WTC11 (cell line): ENCODE data around the gene LHB. TPM values are rescaled to one million over a fixed set of nuclear protein-coding genes. Genes with fewer than 3 reads are reported as not detected.

Source experiments
- ATAC-seq: fragments of 200-7000 bp; cut with Tn5 transposase; 2 replicates; pipeline ENCODE4 v1.10.0; 2021; ENCODE audit warnings: mild to moderate bottlenecking, moderate library complexity
- CTCF ChIA-PET: fragments of 300-600 bp; sonication (Branson Sonifier 250); formaldehyde crosslinking; loops from one replicate; lab custom pipeline; 2021; ENCODE audit warnings: antibody characterized with exemption; lab: Charles Lee
- POLR2A ChIA-PET: fragments of 350-600 bp; sonication (Branson Sonifier 250); formaldehyde crosslinking; loops from one replicate; lab custom pipeline; 2021; ENCODE audit warnings: antibody characterized with exemption; lab: Charles Lee
- DNase-seq: peaks from one replicate; pipeline ENCODE4 v3.0.0; 2021; ENCODE audit warnings: low spot score
- H3K27ac Mint-ChIP-seq: 2 replicates; pipeline ENCODE4 v1.8.0; 2021; ENCODE audit warnings: mixed read lengths
- H3K27me3 Mint-ChIP-seq: 2 replicates; pipeline ENCODE4 v1.8.0; 2021; ENCODE audit warnings: low read depth, mild to moderate bottlenecking, moderate library complexity, mixed read lengths
- H3K36me3 Mint-ChIP-seq: 2 replicates; pipeline ENCODE4 v1.8.0; 2021; ENCODE audit warnings: mixed read lengths
- H3K4me1 Mint-ChIP-seq: 2 replicates; pipeline ENCODE4 v1.8.0; 2022; ENCODE audit warnings: mixed read lengths
- H3K4me3 Mint-ChIP-seq: 2 replicates; pipeline ENCODE4 v1.8.0; 2021; ENCODE audit warnings: mild to moderate bottlenecking, moderate library complexity, mixed read lengths
- H3K9me3 Mint-ChIP-seq: 2 replicates; pipeline ENCODE4 v1.8.0; 2021; ENCODE audit warnings: mixed read lengths
- CBFB ChIP-seq: sonication (generic); formaldehyde crosslinking; IDR thresholded peaks from 2 replicates; pipeline ENCODE4 v1.8.1; 2022; ENCODE audit warnings: mild to moderate bottlenecking, low read depth, missing genetic modification reagents
- CREM ChIP-seq: sonication (generic); formaldehyde crosslinking; IDR thresholded peaks from 2 replicates; pipeline ENCODE4 v1.8.1; 2022; ENCODE audit warnings: mild to moderate bottlenecking, missing genetic modification reagents, moderate library complexity
- EMX1 ChIP-seq: fragments of 250-450 bp; sonication (Bioruptor Pico); IDR thresholded peaks from 2 replicates; pipeline ENCODE4 v1.8.0; 2021; ENCODE audit warnings: mild to moderate bottlenecking
- FOXJ3 ChIP-seq: sonication (generic); formaldehyde crosslinking; IDR thresholded peaks from 2 replicates; pipeline ENCODE4 v1.9.0; 2021; ENCODE audit warnings: missing genetic modification reagents, mild to moderate bottlenecking, borderline replicate concordance
- GABPB1 ChIP-seq: sonication (generic); formaldehyde crosslinking; IDR thresholded peaks from 2 replicates; pipeline ENCODE4 v1.8.1; 2023; ENCODE audit warnings: mild to moderate bottlenecking, missing genetic modification reagents
- HMGA2 ChIP-seq: fragments of 250-450 bp; sonication (Bioruptor Pico); IDR thresholded peaks from 2 replicates; pipeline ENCODE4 v1.4.0; 2021; ENCODE audit warnings: mild to moderate bottlenecking, moderate library complexity
- IRF2 ChIP-seq: sonication (generic); formaldehyde crosslinking; IDR thresholded peaks from 2 replicates; pipeline ENCODE4 v1.8.0; 2022; ENCODE audit warnings: low read depth, missing genetic modification reagents, borderline replicate concordance
- JUN ChIP-seq: sonication (generic); formaldehyde crosslinking; IDR thresholded peaks from 2 replicates; pipeline ENCODE4 v1.8.0; 2023; ENCODE audit warnings: mild to moderate bottlenecking, missing genetic modification reagents
- KAT7 ChIP-seq: sonication (generic); formaldehyde crosslinking; IDR thresholded peaks from 2 replicates; pipeline ENCODE4 v1.8.1; 2023; ENCODE audit warnings: missing genetic modification reagents, mild to moderate bottlenecking, borderline replicate concordance
- MXD4 ChIP-seq: fragments of 250-450 bp; sonication (Bioruptor Pico); IDR thresholded peaks from 2 replicates; pipeline ENCODE4 v1.8.0; 2021; ENCODE audit warnings: mild to moderate bottlenecking, moderate library complexity, borderline replicate concordance
- NFE2L1 ChIP-seq: sonication (generic); formaldehyde crosslinking; IDR thresholded peaks from 2 replicates; pipeline ENCODE4 v1.8.1; 2023; ENCODE audit warnings: missing genetic modification reagents
- NR3C1 ChIP-seq: sonication (generic); formaldehyde crosslinking; conservative IDR thresholded peaks from 2 replicates; pipeline ENCODE4 v1.8.1; 2023; ENCODE audit warnings: low read depth, mild to moderate bottlenecking, missing genetic modification reagents
- OVOL2 ChIP-seq: fragments of 250-450 bp; sonication (Bioruptor Pico); IDR thresholded peaks from 2 replicates; pipeline ENCODE4 v1.9.0; 2021; ENCODE audit warnings: mild to moderate bottlenecking, borderline replicate concordance
- RORB ChIP-seq: fragments of 250-450 bp; sonication (Bioruptor Pico); IDR thresholded peaks from 2 replicates; pipeline ENCODE4 v1.9.0; 2021; ENCODE audit warnings: mild to moderate bottlenecking
- TEAD1 ChIP-seq: sonication (generic); formaldehyde crosslinking; IDR thresholded peaks from 2 replicates; pipeline ENCODE4 v1.8.0; 2022; ENCODE audit warnings: mild to moderate bottlenecking, missing genetic modification reagents
- ZNF317 ChIP-seq: sonication (generic); formaldehyde crosslinking; IDR thresholded peaks from 2 replicates; pipeline ENCODE4 v1.8.1; 2023; ENCODE audit warnings: low read depth, mild to moderate bottlenecking, moderate library complexity, missing genetic modification reagents, borderline replicate concordance
- ZNF396 ChIP-seq: fragments of 250-450 bp; sonication (Bioruptor Pico); IDR thresholded peaks from 2 replicates; pipeline ENCODE4 v1.8.0; 2021; ENCODE audit warnings: mild to moderate bottlenecking, moderate library complexity, borderline replicate concordance
- total RNA-seq: library from RNA; stranded (reverse); gene quantifications from 3 replicates; pipeline ENCODE4 v1.2.3, GENCODE V29; 2021
- TF ChIP-seq, protein P1 (sequence below): sonication (generic); formaldehyde crosslinking; IDR thresholded peaks from 2 replicates; pipeline ENCODE4 v1.8.1; 2023; ENCODE audit warnings: mild to moderate bottlenecking, missing genetic modification reagents
- TF ChIP-seq, protein P2 (sequence below): fragments of 250-450 bp; sonication (Bioruptor Pico); IDR thresholded peaks from 2 replicates; pipeline ENCODE4 v1.8.0; 2021; ENCODE audit warnings: mild to moderate bottlenecking

The LHB gene
- total RNA-seq, 1 experiment from 2014 or later, result not detected

DNA sequence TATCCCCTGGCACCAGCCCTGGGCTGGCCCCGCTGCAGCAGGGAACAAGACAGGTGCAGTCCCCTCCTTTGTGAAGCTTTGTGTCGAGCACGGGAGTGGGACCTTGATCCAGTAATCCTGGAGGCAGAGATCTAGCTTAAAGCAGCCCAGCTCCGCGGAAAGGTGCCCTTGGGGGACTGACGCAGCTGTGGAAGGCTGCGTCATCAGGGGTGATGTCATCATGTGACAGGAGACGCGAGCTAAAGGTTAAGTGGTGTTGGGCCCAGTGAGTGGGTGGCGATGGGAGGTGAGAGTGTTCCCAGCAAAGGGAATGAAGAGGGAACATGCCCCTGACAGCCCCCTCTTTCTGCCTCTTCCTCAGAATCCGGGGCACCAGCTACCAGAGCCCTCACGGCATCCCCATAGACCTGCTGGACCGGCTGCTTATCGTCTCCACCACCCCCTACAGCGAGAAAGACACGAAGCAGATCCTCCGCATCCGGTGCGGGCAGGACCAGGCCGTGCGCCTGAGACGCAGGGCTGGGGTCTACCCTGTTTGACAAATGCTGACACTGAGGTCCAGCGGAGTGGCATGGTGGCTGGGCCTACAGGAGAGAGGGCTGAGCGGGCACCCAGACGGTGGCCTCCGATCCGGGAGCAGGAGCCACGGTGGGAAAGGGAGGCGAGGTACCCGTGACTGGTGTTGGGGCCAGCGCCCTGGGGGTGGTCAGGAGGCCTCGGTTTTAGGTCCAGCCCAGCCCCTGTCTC lies 2.6 kb downstream of the LHB start:
- ATAC-seq, result no peak
- Mint-ChIP-seq H3K4me3 (no peak overlapping the region), H3K4me1 (peaks cover 10% of the 10 kb centered on the region)
- TF ChIP-seq, protein P1, sequence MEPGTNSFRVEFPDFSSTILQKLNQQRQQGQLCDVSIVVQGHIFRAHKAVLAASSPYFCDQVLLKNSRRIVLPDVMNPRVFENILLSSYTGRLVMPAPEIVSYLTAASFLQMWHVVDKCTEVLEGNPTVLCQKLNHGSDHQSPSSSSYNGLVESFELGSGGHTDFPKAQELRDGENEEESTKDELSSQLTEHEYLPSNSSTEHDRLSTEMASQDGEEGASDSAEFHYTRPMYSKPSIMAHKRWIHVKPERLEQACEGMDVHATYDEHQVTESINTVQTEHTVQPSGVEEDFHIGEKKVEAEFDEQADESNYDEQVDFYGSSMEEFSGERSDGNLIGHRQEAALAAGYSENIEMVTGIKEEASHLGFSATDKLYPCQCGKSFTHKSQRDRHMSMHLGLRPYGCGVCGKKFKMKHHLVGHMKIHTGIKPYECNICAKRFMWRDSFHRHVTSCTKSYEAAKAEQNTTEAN (CRISPR knock-in tag), result no peak
- TF ChIP-seq, protein P2, sequence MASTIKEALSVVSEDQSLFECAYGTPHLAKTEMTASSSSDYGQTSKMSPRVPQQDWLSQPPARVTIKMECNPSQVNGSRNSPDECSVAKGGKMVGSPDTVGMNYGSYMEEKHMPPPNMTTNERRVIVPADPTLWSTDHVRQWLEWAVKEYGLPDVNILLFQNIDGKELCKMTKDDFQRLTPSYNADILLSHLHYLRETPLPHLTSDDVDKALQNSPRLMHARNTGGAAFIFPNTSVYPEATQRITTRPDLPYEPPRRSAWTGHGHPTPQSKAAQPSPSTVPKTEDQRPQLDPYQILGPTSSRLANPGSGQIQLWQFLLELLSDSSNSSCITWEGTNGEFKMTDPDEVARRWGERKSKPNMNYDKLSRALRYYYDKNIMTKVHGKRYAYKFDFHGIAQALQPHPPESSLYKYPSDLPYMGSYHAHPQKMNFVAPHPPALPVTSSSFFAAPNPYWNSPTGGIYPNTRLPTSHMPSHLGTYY (CRISPR knock-in tag), result no peak
- no peak for TF ChIP-seq GABPB1 (CRISPR knock-in tag)
- TF ChIP-seq HMGA2 (CRISPR knock-in tag), result no peak
- no peak for TF ChIP-seq MXD4 (CRISPR knock-in tag)
- no peak for TF ChIP-seq RORB (CRISPR knock-in tag)
- TF ChIP-seq, all 79 proteins: peak for 0
- ChIA-PET CTCF (interaction anchor here (1.3 to 1.9 kb wide), 3 partner anchors 14 to 83 kb away, joined by 4 to 10 read pairs (median 10); partner anchors contain the start of genes GYS1 and RUVBL2), POLR2A (no interaction called here)
- peaks cover 35% of the 10 kb centered on the region for H3K36me3 Mint-ChIP-seq
- H3K9me3 Mint-ChIP-seq, result no peaks in the 10 kb centered on the region
- no peak for DNase-seq
- peaks cover 12% of the 10 kb centered on the region for H3K27me3 Mint-ChIP-seq
- H3K27ac Mint-ChIP-seq, result no peak overlapping the region

DNA sequence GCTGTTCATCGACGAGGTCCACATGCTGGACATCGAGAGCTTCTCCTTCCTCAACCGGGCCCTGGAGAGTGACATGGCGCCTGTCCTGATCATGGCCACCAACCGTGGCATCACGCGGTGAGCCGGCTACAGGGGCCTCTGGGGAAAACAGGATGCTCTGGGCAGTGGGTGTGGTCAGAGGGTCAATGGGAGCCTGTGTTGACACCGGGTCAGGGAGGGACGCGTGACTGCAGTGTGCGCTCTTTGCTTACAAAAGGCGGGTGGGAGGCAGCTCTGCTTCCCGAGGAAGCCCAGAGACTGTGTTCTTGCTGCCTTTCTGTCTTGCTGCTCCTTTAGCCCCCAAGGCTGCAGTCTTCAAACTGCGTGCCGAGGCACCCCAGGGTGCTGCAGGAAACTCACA lies 5.7 kb downstream of the LHB start:
- CTCF ChIA-PET, result no interaction called here
- ATAC-seq (no peak), DNase-seq (no peak)
- POLR2A ChIA-PET, result no interaction called here
- H3K4me1 Mint-ChIP-seq, result no peaks in the 10 kb centered on the region
- H3K9me3 Mint-ChIP-seq, result no peaks in the 10 kb centered on the region
- no peak overlapping the region for H3K4me3 Mint-ChIP-seq
- no peak for TF ChIP-seq RORB (CRISPR knock-in tag)
- H3K27me3 Mint-ChIP-seq, result no peaks in the 10 kb centered on the region
- H3K36me3 Mint-ChIP-seq, result peaks cover 42% of the 10 kb centered on the region
- no peak overlapping the region for H3K27ac Mint-ChIP-seq

DNA sequence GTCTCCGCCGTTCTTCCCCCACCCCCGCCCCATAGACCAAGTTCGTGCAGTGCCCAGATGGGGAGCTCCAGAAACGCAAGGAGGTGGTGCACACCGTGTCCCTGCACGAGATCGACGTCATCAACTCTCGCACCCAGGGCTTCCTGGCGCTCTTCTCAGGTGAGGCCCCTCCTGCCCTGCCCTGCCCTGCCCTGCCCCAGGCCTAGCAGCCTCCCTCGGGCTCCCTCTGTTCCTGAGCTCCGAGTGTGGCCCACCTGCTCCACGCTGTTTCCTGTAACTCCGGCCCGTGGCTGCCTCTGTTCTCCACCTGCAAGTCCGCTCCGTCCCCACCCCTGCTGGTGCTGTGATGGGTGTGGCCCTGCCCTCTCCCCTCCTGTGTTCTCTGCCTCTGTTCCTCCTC lies 6.4 kb downstream of the LHB start:
- Mint-ChIP-seq H3K4me3 (no peak overlapping the region), H3K9me3 (no peaks in the 10 kb centered on the region), H3K36me3 (peaks cover 42% of the 10 kb centered on the region), H3K27me3 (no peaks in the 10 kb centered on the region), H3K27ac (no peak overlapping the region), H3K4me1 (no peaks in the 10 kb centered on the region)
- TF ChIP-seq CBFB (no peak), ZNF317 (CRISPR knock-in tag) (no peak)
- no peak for ATAC-seq
- CTCF ChIA-PET, result interaction anchor here (1.3 to 3.4 kb wide), 3 partner anchors 10 to 87 kb away, joined by 3 to 30 read pairs (median 7); no protein-coding TSS in a partner anchor
- POLR2A ChIA-PET, result no interaction called here
- DNase-seq, result no peak

DNA sequence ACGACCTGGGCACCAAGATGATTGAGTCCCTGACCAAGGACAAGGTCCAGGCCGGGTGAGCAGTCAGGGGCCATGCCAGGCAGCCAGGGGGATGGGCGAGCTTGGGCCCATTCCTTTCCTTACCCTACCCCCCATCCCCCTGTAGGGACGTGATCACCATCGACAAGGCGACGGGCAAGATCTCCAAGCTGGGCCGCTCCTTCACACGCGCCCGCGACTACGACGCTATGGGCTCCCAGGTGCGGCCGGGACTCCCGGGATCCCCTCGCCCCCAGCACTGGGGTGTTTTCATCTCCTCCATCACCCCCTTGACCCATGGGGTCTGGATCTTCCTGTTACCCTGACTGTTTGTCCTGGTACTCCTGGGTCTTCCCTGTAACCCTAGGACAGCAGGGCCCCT lies 7.1 kb downstream of the LHB start:
- ChIA-PET CTCF (interaction anchor here (0.6 to 3.4 kb wide), 6 partner anchors 8 to 139 kb away, joined by 3 to 30 read pairs (median 8); partner anchors contain the start of genes GYS1, LHB and RUVBL2), POLR2A (no interaction called here)
- Mint-ChIP-seq H3K27me3 (no peaks in the 10 kb centered on the region), H3K4me3 (no peak overlapping the region), H3K27ac (no peak overlapping the region), H3K9me3 (no peaks in the 10 kb centered on the region), H3K36me3 (peaks cover 42% of the 10 kb centered on the region), H3K4me1 (no peaks in the 10 kb centered on the region)
- ATAC-seq, result no peak
- DNase-seq, result no peak
- TF ChIP-seq CREM (CRISPR knock-in tag), result no peak
- TF ChIP-seq KAT7, result no peak
- TF ChIP-seq NFE2L1, result no peak
- no peak for TF ChIP-seq ZNF396
- TF ChIP-seq NR3C1 (CRISPR knock-in tag), result no peak
- no peak for TF ChIP-seq IRF2 (CRISPR knock-in tag)
- no peak for TF ChIP-seq JUN (CRISPR knock-in tag)
- TF ChIP-seq TEAD1, result no peak
- TF ChIP-seq EMX1 (CRISPR knock-in tag), result no peak
- TF ChIP-seq OVOL2, result no peak
- no peak for TF ChIP-seq FOXJ3
